Raji (cell line): ENCODE measurements around the gene FPR2.

ENCODE experiments used
- POLR2A ChIP-seq: IDR thresholded peaks from 2 replicates; pipeline ENCODE4 v1.6.1; 2011; ENCODE audit warnings: low read depth, low read length, control low read depth; ENCODE audit not compliant: insufficient read depth

FPR2 gene

DNA sequence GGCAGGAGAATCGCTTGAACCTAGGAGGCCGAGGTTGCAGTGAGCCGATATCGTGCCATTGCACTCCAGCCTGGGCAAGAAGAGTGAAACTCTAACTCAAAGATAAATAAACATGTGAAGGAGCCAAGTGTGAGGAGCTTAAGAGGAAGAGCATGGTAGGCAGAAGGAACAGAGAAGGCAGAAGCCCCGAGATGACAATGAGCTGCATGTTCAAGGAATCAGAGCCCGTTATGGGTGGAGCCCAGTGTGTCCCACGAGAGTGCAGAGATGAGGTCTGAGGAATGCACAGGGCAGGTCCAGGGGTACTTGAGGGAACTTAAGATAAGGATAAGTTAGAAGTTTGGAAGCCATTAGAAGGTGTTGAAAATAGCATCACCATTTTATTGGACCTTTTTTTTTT is 716 bp downstream of the FPR2 start:
- TF ChIP-seq POLR2A: no peak

GRCh38 chr19:51765086-51765485 is 4.1 kb downstream of the FPR2 start:
- TF ChIP-seq POLR2A: no peak

DNA sequence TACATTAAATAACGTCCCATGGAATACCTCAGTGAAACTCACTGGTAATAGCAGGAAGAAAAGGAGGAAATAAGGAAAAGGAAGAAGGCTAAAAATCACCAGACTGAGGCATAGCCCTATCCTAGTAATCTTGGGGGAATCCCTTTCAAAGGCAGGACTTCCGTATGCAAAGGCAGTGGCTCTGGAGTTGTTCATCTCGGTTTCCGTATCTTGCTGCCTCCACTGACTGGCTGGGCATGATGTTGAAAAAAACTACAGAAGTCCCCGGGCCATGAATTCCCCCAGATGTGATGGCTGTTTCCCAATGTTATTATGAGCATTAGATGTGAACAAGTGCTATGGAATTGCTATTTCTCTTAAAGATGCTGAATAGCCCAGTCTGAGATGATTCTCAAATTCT is 5.5 kb downstream of the FPR2 start:
- TF ChIP-seq POLR2A: no peak

GRCh38 chr19:51771376-51772130 is 10.6 kb downstream of the FPR2 start:
- TF ChIP-seq POLR2A: no peak

GRCh38 chr19:51772977-51773376 is 12.0 kb downstream of the FPR2 start:
- TF ChIP-seq POLR2A: no peak

DNA sequence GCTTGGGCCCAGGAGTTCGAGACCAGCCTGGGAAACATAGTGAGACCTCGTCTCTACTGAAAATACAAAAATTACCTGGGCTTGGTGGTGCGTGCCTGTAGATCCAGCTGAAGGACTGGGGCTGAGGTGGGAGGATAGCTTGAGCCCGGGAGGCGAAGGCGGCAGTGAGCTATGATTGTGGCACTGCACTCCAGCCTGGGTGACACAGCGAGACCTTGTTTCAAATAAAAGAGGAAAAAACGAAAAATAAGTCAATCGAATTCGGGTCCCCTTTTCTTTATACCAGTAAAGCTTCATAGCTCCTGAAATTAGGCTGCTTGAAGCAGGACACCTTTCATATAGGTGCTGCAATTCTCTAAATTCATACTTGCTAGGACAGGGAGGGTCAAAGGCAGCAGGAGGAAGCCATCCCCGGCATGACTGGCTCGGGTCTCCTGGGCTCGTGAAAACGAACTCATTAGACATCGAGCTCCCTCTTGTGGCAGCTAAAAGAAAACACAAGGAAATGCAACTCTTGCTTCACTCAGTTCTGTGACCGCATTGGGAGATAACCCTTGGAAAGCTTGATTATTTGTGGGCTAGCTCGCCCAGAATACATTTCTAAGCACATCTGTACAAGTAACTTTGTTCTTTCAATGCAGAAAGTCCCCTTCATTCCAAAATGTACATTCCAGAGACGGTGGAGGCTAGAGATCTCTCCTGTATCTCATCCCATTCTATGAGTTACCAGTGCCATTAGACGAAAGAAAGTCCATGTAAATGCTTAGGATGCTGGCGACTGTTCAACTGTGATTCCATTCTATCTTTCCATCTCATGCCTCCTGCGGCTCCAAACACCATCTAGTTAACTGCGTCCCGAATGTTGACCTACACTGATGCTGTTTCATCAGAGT is 16.8 kb downstream of the FPR2 start:
- TF ChIP-seq POLR2A: no peak

GRCh38 chr19:51779181-51779580 is 18.2 kb downstream of the FPR2 start:
- TF ChIP-seq POLR2A: no peak

DNA sequence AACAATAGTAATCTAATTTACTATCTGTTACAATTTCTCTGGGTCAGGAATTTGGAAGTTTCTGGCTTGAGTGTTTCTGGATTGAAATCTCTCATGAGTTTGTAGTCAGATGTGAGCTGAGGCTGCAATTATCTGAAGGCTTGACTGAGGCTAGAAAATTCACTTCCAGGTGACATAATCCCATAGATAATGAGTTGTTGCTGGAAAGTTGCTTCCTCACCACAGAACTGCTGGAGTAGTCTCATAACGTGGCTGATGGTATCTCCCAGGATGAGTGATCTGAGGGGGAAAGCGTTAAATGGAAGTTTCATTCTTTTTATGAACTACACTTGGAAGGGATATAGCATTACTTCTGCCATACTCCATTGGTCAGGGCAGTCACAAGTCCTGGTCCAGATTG is 18.7 kb downstream of the FPR2 start:
- no peak for TF ChIP-seq POLR2A

GRCh38 chr19:51780270-51780669 is 19.3 kb downstream of the FPR2 start:
- no peak for TF ChIP-seq POLR2A

- no peak for TF ChIP-seq POLR2A
Observed at GRCh38 chr19:51781999-51782398, 21.0 kb downstream of the FPR2 start.

- TF ChIP-seq POLR2A: no peak
Observed at GRCh38 chr19:51783372-51783771, 22.4 kb downstream of the FPR2 start.

DNA sequence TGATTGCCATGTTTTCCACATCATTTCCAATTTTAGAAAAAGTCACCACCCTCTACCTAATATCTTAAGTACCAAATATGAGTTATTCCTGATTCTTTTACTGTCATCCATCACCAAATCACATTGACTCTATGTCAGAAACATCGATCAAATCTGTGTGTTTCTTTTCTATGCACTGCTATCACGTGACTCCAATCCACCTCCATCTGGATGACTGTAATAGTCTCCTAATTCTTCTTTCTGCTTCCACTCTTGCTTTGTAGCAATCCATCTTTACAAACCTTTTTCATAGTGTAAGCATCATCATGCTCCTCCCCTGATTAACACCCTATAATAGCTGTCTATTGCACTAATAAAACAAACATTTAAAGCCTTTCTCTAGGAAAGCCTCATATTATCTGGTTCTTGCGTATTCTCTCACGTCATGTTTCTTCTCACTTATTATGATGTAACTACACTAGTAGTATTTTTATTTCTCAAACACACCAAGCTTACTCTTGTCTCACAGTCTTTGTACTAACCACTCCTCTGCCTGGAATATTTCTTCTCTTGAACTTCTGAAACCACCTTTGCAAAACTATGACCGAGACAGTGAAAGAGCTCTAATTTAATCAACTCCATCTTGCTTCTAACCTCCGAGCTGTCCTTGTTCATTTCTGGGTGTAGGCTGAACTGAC is 23.3 kb downstream of the FPR2 start:
- TF ChIP-seq POLR2A: no peak

DNA sequence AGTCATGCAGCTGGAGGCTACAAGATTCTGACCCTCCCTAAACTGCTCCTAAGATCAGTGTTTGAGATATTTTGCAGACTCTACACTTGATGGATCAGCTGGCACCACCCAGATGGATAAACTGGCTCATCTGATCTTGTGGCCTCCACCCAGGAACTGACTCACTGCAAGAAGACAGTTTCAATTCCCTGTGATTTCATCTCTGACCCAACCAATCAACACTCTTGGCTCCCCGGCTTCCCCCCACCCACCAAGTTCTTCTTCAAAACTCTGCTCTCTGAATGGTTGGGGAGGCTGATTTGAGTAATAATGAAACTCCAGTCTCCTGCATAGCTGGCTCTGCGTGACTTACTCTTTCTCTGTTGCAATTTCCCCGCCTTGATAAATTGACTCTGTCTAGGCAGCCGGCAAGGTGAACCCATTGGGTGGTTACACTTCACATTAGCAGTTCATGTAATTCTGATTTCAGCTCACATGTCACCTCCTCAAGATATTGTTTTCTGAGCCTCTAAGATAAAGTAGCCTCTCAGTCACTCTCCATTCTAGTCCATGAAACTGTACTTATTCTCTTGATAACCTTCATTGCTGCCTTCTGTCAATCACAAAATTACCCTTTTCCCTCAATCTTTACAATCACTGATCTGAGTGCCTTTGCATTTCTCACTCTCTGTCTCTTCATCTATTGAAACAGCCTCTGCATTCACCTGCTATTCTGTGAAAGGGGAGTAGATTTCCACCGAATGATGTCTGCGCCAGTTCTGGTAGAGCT is 24.1 kb downstream of the FPR2 start:
- TF ChIP-seq POLR2A: no peak

- no peak for TF ChIP-seq POLR2A
Observed at GRCh38 chr19:51786646-51787494, 25.9 kb downstream of the FPR2 start.
